ENCODE results near the gene ZNF100. TPM values are rescaled to one million over a fixed set of nuclear protein-coding genes. Genes with fewer than 3 reads are reported as not detected.
"Not testable (repeated sequence)": the region's sequence is repeated elsewhere in the genome, so short reads cannot be mapped to it uniquely, and the experiment has no call there.

The ZNF100 gene
- polyA plus RNA-seq, 3 donors from 2014 or later, result 6.8 to 7.8 (median 7.5) TPM

GRCh38 chr19:21693399-21693798 lies 74.0 kb downstream of the ZNF100 start:
- peaks cover 0 to 5% (median 0%) of the 10 kb centered on the region in 3 donors for H3K27me3 Mint-ChIP-seq (ENCODE audit: low read depth in 3 of 3)
- no peak overlapping the region for H3K27ac Mint-ChIP-seq
- no peaks in the 10 kb centered on the region for H3K36me3 Mint-ChIP-seq
- peaks cover 0 to 2% (median 0%) of the 10 kb centered on the region in 6 donors for H3K9me3 Mint-ChIP-seq
- no peak for DNase-seq
- H3K4me3 Mint-ChIP-seq, result no peak overlapping the region
- no peaks in the 10 kb centered on the region for H3K4me1 Mint-ChIP-seq

GRCh38 chr19:21691661-21692060 lies 75.7 kb downstream of the ZNF100 start:
- no peak overlapping the region for H3K4me3 Mint-ChIP-seq
- peaks cover 0 to 2% (median 0%) of the 10 kb centered on the region in 6 donors for H3K9me3 Mint-ChIP-seq
- no peaks in the 10 kb centered on the region for H3K4me1 Mint-ChIP-seq
- no peaks in the 10 kb centered on the region for H3K36me3 Mint-ChIP-seq
- no peak for DNase-seq
- H3K27me3 Mint-ChIP-seq (ENCODE audit: low read depth in 3 of 3), result peaks cover 2 to 4% (median 2%) of the 10 kb centered on the region in 3 donors
- no peak overlapping the region for H3K27ac Mint-ChIP-seq

GRCh38 chr19:21688464-21688863 lies 78.9 kb downstream of the ZNF100 start:
- Mint-ChIP-seq H3K9me3 (peaks cover 0 to 4% (median 0%) of the 10 kb centered on the region in 6 donors), H3K36me3 (no peaks in the 10 kb centered on the region), H3K4me3 (no peak overlapping the region), H3K4me1 (no peaks in the 10 kb centered on the region), H3K27ac (no peak overlapping the region), H3K27me3 (ENCODE audit: low read depth in 3 of 3) (peaks cover 2 to 4% (median 2%) of the 10 kb centered on the region in 3 donors)
- no peak for DNase-seq

- Mint-ChIP-seq H3K4me3 (no peak overlapping the region), H3K27ac (no peak overlapping the region), H3K4me1 (peaks cover 0 to 6% of the 10 kb centered on the region in 2 donors), H3K36me3 (no peaks in the 10 kb centered on the region), H3K27me3 (ENCODE audit: low read depth in 3 of 3) (peaks cover 0 to 2% (median 2%) of the 10 kb centered on the region in 3 donors), H3K9me3 (peaks cover 0 to 24% (median 2%) of the 10 kb centered on the region in 6 donors)
- no peak for DNase-seq
Observed at GRCh38 chr19:21680671-21681070, 86.7 kb downstream of the ZNF100 start.

DNA sequence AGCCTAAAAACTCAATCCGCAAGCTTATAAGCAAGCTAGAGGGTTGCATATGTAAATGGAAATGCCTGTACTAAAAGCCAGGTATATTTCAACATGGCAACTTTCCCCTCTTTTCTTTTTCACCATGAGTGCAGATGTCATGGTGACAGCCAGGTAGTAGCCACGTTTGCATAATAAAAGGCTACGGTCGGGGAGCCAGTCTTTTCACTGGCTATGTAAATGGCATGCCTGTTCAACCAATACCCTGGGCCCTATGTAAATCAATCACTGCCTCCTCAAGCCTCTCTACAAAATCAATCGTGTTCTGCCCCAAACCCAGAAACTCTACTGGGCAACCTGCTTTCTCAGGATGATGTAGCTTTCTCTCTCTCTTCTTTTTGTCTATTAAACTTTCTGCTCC lies 87.4 kb downstream of the ZNF100 start:
- no peak for DNase-seq
- Mint-ChIP-seq H3K27me3 (ENCODE audit: low read depth in 3 of 3) (peaks cover 0 to 2% (median 2%) of the 10 kb centered on the region in 3 donors), H3K4me1 (peaks cover 0 to 6% of the 10 kb centered on the region in 2 donors), H3K27ac (no peak overlapping the region), H3K4me3 (no peak overlapping the region), H3K36me3 (no peaks in the 10 kb centered on the region), H3K9me3 (peaks cover 0 to 24% (median 2%) of the 10 kb centered on the region in 6 donors)

DNA sequence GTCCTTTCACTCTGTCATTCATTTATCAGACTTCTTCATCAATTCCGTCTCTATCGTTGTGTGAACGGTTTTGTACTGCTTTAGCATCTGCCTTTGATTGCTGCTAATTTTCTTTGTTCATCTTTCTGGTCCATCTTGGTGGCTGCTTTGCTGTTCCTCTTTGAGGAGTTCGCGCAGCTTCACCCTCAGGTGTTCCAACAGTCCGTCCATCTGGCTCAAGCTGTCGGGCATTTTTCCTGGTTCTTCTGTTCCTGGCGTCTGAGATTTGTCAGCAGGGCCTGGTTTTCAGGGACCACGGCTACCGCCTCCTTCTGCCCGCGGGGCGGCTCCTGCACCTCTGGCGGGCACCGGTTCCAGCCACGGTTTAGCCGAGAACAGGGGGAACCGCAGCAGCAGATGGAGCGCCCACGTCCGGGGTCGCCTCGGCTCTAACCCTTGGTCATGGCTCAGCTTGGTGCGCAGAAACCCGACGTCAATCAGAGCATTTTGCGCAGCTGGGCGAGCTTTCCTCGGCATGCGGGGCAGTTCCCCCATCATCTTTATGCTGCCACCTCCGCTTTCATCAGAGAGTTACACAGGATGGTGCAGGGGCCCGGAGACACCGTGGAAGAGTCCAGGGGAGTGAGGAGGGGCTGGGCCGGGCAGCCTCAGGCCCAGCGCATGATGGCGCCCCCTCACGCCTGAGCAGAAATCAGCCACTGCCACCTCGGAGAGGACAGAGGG lies 89.5 kb downstream of the ZNF100 start:
- peak overlapping the region in 1 of 6 donors; percentile 6 for H3K27ac Mint-ChIP-seq
- DNase-seq, result peak in 1 of 3 donors; percentile 10
- H3K4me3 Mint-ChIP-seq, result peak overlapping the region in 3 of 5 donors; percentile 5 to 75 (median 16)
- H3K36me3 Mint-ChIP-seq, result no peaks in the 10 kb centered on the region
- peaks cover 0 to 6% of the 10 kb centered on the region in 2 donors for H3K4me1 Mint-ChIP-seq
- peaks cover 0 to 2% (median 2%) of the 10 kb centered on the region in 3 donors for H3K27me3 Mint-ChIP-seq (ENCODE audit: low read depth in 3 of 3)
- H3K9me3 Mint-ChIP-seq, result peaks cover 0 to 25% (median 2%) of the 10 kb centered on the region in 6 donors

DNA sequence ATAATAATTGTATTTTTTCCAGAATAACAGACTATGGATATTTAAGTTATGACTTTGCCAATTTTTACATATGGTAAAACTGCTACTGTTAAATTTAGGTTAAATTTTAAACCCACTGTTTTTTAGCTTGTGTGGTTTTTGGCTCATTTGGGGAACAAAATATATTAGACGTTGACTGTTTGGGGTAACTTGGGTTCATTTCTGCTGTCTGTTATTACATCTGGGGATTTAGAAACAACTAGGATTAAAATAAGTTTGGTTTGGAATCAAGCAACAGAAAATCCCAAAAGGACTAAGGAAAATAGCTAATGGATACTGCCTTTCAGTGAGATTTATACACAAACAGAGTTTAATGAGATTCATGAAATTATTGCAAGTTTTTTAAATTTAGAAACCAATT lies 92.9 kb downstream of the ZNF100 start:
- no peaks in the 10 kb centered on the region for H3K27me3 Mint-ChIP-seq (ENCODE audit: low read depth in 3 of 3)
- H3K4me1 Mint-ChIP-seq, result peaks cover 0 to 6% of the 10 kb centered on the region in 2 donors
- no peak for DNase-seq
- H3K9me3 Mint-ChIP-seq, result peaks cover 0 to 18% (median 0%) of the 10 kb centered on the region in 6 donors
- no peaks in the 10 kb centered on the region for H3K36me3 Mint-ChIP-seq
- H3K27ac Mint-ChIP-seq, result no peak overlapping the region
- no peak overlapping the region for H3K4me3 Mint-ChIP-seq

- H3K27ac Mint-ChIP-seq, H3K4me1 Mint-ChIP-seq: not testable (repeated sequence)
- H3K9me3 Mint-ChIP-seq, result peaks cover 0 to 17% (median 0%) of the 10 kb centered on the region in 6 donors
Observed at GRCh38 chr19:21673479-21673878, 93.9 kb downstream of the ZNF100 start.

More at GRCh38 chr19:21673479-21673878, 93.9 kb downstream of the ZNF100 start:
- DNase-seq; H3K27me3 Mint-ChIP-seq (ENCODE audit: low read depth in 3 of 3); H3K36me3 Mint-ChIP-seq; H3K4me3 Mint-ChIP-seq: not testable (repeated sequence)

Other genes starting within 250 kb of the ZNF100 start
- 10 to 100 TPM in 1 of 3 donors, 1 to 10 TPM in 2; 4.1 to 12.0 (median 6.5) TPM for gene ZNF43, start 68.6 kb upstream of the ZNF100 start, polyA plus RNA-seq
- gene ZNF208, start 243.4 kb upstream of the ZNF100 start, polyA plus RNA-seq, result under 1 TPM in 2 of 3 donors, not detected in 1; 0.46 to 0.62 TPM

Measured in immature natural killer cell (primary cell).